Measurements from ENCODE around the gene TRPM6.

TRPM6 gene

DNA sequence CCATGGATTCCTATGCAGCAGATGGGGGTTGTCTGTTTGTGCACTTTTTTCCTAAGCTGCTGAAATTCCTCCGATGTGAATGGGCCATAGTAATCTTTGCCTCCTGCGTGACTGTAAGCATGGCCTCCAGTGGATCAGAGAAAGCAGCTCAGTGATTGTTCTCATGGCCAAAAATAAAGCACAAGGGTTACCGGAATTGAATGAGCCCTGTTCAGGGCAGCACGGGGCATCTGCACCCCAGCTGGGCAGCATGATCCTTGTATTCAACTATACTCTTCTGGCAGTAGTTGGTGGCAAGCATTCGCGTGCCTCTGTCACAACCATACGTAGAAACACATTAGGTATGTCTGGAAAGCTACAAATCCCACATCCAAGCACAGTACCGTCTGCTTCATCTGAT, 196.7 kb downstream of the TRPM6 start:
- DNase-seq = no peak

DNA sequence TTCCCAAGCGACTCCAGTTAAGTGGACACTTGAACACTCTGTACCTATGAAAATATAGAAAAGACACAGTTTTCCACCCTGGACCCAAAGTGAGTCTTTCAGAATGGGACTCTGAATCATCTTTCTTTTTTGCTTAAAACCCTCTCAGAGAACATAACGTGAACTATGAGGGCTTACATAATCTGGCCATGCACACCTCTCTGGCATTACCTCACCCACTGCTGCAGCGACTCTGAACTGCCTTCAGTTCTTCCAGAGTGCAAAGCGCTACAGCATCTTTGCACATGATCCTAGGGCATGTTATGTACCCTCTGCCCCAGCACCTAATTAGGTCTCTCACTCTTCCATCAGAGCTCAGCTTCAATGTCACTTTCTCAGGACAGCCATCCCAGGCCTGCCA, 204.4 kb downstream of the TRPM6 start:
- DNase-seq = no peak

DNA sequence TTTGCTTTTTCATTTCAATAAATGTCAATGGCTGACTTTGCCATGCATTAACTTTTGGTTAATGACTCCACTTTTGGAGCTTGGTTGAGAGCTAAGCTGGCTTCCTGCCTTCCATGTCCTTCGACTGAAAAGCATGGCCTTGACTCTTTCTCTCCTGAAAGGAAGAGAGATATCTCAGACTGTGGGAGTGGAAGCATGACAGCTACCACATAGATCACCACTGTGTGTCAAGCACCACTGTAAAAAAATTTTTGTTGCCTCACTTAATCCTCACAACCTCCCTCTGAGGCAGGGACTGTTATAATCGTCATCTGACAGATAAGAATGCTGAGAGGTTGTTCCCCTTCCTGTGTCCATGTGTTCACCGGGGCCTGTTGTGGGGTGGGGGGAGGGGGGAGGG, 205.8 kb downstream of the TRPM6 start:
- DNase-seq = no peak

GRCh38 chr9:74674077-74674476, 213.6 kb downstream of the TRPM6 start:
- no peak for DNase-seq
